ENCODE results near the gene TAF11L7.
"Not testable (repeated sequence)": the region's sequence is repeated elsewhere in the genome, so short reads cannot be mapped to it uniquely, and the experiment has no call there.

Gene TAF11L7

DNA sequence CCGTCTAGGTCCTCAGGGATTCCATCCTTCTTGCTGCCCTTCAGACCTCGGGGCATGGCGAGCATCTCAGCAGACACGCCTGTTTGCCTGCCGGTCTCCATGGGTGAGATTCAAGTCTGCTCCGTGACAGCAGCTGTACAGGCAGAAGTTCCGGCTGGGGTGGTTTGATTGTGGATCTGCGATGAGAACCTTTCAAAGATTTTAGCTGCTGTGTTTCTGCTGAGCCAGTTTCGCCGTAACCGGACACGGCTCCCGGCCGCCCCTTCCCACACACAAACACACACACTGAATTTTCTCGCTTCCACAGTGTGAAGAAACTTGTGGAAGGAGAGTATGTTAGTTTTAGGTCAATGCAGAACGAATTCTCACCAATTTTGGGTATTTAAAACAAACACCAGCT, at the start of gene TAF11L7:
TSS of gene TAF11L7 (minus strand) at position 101 of the 400 bp plus-strand sequence.
- DNase-seq = not testable (repeated sequence)

DNA sequence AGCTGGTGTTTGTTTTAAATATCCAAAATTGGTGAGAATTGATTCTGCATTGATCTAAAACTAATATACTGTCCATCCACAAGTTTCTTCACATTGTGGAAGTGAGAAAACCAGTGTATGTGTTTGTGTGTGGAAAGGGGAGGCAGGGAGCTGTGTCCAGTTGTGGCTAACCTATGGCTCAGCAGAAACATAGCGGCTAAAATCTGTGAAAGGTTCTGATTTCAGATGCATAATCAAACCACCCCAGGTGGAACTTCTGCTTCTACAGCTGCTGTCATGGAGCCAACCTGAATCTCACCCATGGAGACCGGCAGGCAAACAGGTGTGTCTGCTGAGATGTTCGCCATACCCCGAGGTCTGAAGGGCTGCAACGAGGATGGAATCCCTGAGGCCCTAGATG, 48.6 kb upstream of the TAF11L7 start, which contains the start of gene TAF11L14:
TSS of gene TAF11L14 (plus strand) at position 301 of the 400 bp plus-strand sequence.
- DNase-seq = no peak

DNA sequence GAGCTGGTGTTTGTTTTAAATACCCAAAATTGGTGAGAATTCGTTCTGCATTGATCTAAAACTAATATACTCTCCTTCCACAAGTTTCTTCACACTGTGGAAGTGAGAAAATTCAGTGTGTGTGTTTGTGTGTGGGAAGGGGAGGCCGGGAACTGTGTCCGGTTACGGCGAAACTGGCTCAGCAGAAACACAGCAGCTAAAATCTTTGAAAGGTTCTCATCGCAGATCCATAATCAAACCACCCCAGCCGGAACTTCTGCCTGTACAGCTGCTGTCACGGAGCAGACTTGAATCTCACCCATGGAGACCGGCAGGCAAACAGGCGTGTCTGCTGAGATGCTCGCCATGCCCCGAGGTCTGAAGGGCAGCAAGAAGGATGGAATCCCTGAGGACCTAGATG, 46.2 kb upstream of the TAF11L7 start, which contains the start of gene TAF11L13:
TSS of gene TAF11L13 (plus strand) at position 301 of the 400 bp plus-strand sequence.
- not testable (repeated sequence) for DNase-seq

DNA sequence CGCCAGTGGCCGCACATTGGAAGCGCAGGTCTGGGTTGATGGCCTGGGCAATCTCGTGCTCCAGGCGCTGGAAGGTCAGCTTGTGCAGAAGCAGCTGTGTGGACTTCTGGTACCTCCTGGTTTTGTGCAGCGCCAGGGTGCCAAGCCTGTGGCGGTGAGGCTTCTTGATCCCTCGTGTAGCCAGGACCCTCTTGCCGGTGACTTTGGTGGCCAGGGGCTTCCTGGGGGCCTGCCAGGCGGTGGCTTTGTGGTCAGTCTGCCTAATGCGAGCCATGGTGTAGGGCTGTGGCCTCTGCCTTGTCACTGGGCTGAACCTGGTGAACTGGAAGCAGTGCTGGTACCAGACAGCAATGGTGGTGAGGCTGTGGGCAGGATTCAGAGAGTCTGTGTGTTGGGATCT, 40.1 kb upstream of the TAF11L7 start:
- no peak for DNase-seq

DNA sequence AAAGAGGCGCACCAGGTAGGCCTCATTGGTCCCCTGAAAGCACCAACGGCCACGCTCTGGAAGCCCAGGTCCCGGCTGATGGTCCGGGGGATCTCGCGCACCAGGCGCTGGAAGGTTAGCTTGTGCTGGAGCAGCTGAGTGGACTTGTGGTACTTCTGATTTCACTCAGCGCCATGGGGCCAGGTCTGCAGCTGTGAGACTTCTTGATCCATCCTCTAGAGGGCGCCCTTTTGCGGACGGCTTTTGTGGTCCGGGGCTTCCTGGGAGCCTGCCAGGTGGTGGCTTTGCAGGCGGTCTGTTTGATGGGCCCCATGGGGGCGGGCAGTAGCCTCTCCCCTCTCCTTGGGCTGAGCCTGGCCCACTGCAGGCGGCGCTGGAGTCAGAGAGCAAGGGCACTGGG, 35.1 kb upstream of the TAF11L7 start:
- no peak for DNase-seq

DNA sequence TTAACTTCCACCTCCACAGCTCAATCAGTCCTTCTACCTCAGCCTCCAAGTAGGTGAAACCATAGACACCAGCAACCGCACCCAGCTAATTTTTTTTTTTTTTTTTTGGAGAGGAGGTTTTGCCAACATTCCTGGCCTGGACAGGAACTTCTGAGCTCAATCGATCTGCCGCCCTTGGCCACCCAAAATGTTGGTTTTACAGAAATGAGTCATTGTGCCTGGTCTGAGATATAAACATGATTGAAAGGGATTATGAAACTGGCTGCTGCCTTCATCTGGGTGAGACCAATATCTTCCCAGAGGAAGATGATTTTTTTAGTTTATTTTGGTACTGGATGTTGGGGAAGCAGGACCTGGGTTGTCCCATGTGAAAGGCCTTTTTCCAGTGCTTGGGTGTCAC, 33.8 kb upstream of the TAF11L7 start:
- no peak for DNase-seq

DNA sequence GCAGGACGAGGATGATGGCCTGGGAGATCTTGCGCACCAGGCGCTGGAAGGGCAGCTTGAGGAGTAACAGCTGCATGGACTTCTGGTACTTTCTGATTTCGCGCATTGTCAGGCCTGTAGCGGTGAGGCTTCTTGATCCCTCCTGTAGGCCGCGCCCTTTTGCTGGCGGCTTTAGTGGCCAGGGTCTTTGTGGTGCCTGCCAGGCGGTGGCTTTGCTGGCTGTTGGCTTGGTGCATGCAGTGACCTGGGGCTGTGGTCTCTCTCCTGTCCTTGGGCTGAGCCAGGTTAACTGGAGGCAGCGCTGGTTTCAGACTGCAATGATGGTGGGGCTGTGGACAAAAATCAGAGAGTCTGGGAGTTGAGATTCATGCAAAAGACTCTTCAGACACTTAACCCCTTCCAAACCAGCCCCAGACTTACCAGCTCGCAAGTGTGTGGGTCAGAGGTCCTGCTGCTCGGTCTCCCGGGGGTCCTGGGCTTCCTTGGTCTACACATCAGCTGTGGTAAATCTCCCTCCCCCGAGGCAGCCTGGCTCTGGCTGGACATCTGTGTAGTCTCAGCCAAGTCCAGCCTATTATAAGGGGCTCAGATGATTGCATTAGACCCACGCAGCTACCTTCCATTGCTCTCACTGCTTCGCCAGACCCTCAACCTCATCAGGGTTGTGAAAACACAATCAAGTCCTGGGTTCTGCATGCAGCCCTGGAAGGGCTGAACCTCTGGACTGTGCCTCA, 29.5 kb upstream of the TAF11L7 start:
- no peak for DNase-seq

DNA sequence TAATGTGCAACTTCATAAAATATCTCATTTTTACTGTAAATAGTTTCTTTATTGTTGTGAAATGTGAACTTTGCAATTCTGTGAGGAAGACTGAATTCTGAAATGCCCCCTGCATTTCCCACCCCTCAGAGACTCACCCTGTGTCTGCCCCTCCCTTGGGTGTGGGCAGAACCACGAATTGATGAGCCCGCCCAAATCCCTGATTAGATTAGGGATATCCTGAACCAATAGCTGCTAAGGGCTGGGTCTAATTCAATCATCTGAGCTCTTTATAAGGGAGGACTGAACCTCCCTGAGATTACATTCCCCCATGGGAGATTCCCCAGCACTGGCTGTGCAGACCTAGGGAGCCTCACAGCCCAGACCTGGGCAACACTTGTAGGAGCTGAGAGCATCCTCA, 24.5 kb upstream of the TAF11L7 start, which contains the start of gene TAF11L12:
TSS of gene TAF11L12 (plus strand) at position 301 of the 400 bp plus-strand sequence.
- not testable (repeated sequence) for DNase-seq

DNA sequence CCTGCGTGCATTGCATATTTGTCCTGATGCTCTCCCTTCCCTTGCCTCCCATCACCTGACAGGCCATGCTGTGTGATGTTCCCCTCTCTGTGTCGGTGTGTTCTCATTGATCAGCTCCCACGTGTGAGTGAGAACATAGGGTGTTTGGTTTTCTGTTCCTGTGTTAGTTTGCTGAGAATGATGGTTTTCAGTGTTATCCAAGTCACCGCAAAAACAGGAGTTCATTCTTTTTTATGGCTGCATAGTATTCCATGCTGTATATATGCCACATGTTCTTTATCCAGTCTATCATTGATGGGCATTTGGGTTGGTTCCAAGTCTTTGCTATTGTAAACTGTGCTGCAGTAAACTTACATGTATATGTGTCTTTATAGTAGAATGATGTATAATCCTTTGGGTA, 21.9 kb upstream of the TAF11L7 start:
- DNase-seq = not testable (repeated sequence)

DNA sequence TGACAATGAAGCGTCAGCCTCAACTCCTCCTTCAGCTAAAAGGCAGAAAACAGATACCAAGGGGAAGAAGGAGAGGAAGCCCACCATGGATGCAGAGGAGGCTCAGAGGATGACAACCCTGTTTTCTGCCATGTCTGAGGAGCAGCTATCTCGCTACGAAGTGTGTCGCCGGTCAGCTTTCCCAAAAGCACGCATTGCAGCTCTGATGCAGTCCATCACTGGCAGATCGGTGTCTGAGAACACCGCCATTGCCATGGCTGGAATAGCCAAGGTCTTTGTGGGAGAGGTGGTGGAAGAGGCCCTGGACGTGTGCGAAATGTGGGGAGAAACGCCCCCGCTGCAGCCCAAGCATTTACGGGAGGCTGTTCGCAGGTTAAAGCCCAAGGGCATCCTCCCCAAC, 19.4 kb upstream of the TAF11L7 start:
- DNase-seq = no peak

DNA sequence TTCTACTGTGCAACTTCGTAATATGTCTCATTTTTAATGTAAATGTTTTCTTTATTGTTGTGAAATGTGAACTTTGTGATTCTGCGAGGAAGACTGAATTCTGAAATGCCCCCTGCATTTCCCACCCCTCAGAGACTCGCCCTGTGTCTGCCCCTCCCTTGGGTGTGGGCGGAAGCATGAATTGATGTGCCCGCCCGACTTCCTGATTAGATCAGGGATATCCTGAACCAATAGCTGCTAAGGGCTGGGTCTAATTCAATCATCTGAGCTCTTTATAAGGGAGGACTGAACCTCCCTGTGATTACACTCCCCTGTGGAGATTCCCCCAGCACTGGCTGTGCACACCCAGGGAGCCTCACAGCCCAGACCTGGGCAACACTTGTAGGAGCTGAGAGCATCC, 18.3 kb upstream of the TAF11L7 start, which contains the start of gene TAF11L11:
TSS of gene TAF11L11 (plus strand) at position 304 of the 400 bp plus-strand sequence.
- not testable (repeated sequence) for DNase-seq

DNA sequence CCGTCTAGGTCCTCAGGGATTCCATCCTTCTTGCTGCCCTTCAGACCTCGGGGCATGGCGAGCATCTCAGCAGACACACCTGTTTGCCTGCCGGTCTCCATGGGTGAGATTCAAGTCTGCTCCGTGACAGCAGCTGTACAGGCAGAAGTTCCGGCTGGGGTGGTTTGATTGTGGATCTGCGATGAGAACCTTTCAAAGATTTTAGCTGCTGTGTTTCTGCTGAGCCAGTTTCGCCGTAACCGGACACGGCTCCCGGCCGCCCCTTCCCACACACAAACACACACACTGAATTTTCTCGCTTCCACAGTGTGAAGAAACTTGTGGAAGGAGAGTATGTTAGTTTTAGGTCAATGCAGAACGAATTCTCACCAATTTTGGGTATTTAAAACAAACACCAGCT, 12.2 kb upstream of the TAF11L7 start, which contains the start of gene TAF11L10:
TSS of gene TAF11L10 (minus strand) at position 101 of the 400 bp plus-strand sequence.
- not testable (repeated sequence) for DNase-seq

DNA sequence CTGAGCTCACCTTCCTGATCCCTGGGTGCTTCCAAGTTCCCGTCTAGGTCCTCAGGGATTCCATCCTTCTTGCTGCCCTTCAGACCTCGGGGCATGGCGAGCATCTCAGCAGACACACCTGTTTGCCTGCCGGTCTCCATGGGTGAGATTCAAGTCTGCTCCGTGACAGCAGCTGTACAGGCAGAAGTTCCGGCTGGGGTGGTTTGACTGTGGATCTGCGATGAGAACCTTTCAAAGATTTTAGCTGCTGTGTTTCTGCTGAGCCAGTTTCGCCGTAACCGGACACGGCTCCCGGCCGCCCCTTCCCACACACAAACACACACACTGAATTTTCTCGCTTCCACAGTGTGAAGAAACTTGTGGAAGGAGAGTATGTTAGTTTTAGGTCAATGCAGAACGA, 8.7 kb upstream of the TAF11L7 start, which contains the start of gene TAF11L9:
TSS of gene TAF11L9 (minus strand) at position 140 of the 400 bp plus-strand sequence.
- not testable (repeated sequence) for DNase-seq

DNA sequence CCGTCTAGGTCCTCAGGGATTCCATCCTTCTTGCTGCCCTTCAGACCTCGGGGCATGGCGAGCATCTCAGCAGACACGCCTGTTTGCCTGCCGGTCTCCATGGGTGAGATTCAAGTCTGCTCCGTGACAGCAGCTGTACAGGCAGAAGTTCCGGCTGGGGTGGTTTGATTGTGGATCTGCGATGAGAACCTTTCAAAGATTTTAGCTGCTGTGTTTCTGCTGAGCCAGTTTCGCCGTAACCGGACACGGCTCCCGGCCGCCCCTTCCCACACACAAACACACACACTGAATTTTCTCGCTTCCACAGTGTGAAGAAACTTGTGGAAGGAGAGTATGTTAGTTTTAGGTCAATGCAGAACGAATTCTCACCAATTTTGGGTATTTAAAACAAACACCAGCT, 5.3 kb upstream of the TAF11L7 start, which contains the start of gene TAF11L8:
TSS of gene TAF11L8 (minus strand) at position 101 of the 400 bp plus-strand sequence.
- not testable (repeated sequence) for DNase-seq

Data from SW 1271 (cell line).